Lung (tissue), 12 donors: ENCODE measurements around the gene OSTF1. TPM values are rescaled to one million over a fixed set of nuclear protein-coding genes. Genes with fewer than 3 reads are reported as not detected.

Experiments used
- ATAC-seq: fragments of 200-7000 bp; cut with Tn5 transposase; one replicate; pipeline ENCODE4 v1.9.1; 2020; ENCODE audit warnings: moderate number of reproducible peaks; ENCODE audit not compliant: insufficient read depth, low FRiP score
- DNase-seq, 3 donors: peaks; one replicate each; pipeline ENCODE4 v3.0.0-alpha.2; 2013 to 2017
- H3K27ac ChIP-seq, 2 donors: one replicate each; pipeline ENCODE4 v1.5.1; 2013; ENCODE audit warnings: mild to moderate bottlenecking in 2 of 2, moderate library complexity in 2 of 2, control low read depth in 1 of 2, inconsistent platforms in 1 of 2, low read depth in 1 of 2, low read length in 1 of 2
- H3K27me3 ChIP-seq, 3 donors: one replicate each; pipeline ENCODE4 v1.5.1; 2013; ENCODE audit warnings: low read length in 2 of 3; ENCODE audit not compliant: control insufficient read depth in 3 of 3, insufficient read depth in 3 of 3
- H3K36me3 ChIP-seq, 4 donors: one replicate each; pipeline ENCODE4 v1.5.1; 2013; ENCODE audit warnings: low read length in 4 of 4, mild to moderate bottlenecking in 1 of 4, moderate library complexity in 1 of 4; ENCODE audit not compliant: control insufficient read depth in 4 of 4, insufficient read depth in 4 of 4
- H3K4me1 ChIP-seq, 5 donors: one replicate each; pipeline ENCODE4 v1.5.1; 2013; ENCODE audit warnings: low read length in 5 of 5, mild to moderate bottlenecking in 2 of 5, moderate library complexity in 1 of 5; ENCODE audit not compliant: control insufficient read depth in 5 of 5, insufficient read depth in 5 of 5
- H3K4me3 ChIP-seq: one replicate; pipeline ENCODE4 v1.5.1; 2013; ENCODE audit warnings: mild to moderate bottlenecking, control low read depth, moderate library complexity
- H3K9ac ChIP-seq, 2 donors: one replicate each; pipeline ENCODE4 v1.5.1; 2013; ENCODE audit warnings: low read length in 2 of 2, control low read depth in 1 of 2; ENCODE audit not compliant: insufficient read depth in 1 of 2
- H3K9me3 ChIP-seq, 4 donors: one replicate each; pipeline ENCODE4 v1.5.1; 2013; ENCODE audit warnings: low read length in 3 of 4, mild to moderate bottlenecking in 1 of 4, moderate library complexity in 1 of 4; ENCODE audit not compliant: control insufficient read depth in 4 of 4, insufficient read depth in 3 of 4
- WGBS, 2 donors: extraction: QIAGEN DNeasy Blood & Tissue Kit; methylation state at CpG; one replicate each; pipeline ENCODE4 v1.1.7; 2013; 5-methylcytosine and 5-hydroxymethylcytosine counted together
- polyA plus RNA-seq, 2 donors: library from polyadenylated mRNA; stranded (reverse); fragments of 200-250 nt; gene quantifications; one replicate each; pipeline ENCODE4 v1.2.1, GENCODE V29; 2013
- total RNA-seq, 2 donors: library from RNA; depleted of rRNA in 1 of 2; stranded (reverse); fragments of >200 nt in 1 of 2; gene quantifications; one replicate each; pipeline ENCODE4 v1.2.1, GENCODE V29; 2014 to 2021
- TF ChIP-seq, protein P1 (sequence below): IDR thresholded peaks from 2 replicates; pipeline ENCODE4 v1.5.1; 2012; ENCODE audit warnings: mild to moderate bottlenecking; ENCODE audit errors: control extremely low read depth, extremely low read depth
- donor health status: control.
- donor health status: control.
- donor health status: Bipolar disorder and iron deficiency.
- donor health status: healthy.
- donor health status: DM: yes; HTN: yes; CAD: no.

Gene OSTF1
- total and polyA plus RNA-seq, 4 donors: 50.9 to 91.0 (median 72.0) TPM

DNA sequence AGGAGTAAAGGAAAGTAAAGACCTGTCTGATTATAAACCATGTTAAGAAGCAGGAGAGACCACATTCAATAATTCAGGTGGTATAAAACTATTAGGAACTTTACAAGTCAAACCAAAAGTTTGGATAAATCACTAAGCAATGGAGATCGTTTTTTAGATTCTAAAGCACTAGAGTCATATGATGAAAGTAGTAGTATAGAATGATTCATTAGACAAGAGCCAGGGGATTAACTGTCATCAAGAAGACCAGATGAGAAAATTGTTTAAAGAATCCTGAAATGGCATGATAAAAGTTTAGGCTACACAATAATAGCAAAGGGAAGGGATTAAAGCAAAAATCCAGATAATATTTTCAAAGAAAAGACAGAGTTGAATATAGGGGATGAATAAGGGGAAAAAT is 47.3 kb upstream of the OSTF1 start:
- 77 to 86% methylated on average over 1 of the region's 1 CpG for WGBS, 2 donors
- DNase-seq: no peak
- TF ChIP-seq, protein P1, sequence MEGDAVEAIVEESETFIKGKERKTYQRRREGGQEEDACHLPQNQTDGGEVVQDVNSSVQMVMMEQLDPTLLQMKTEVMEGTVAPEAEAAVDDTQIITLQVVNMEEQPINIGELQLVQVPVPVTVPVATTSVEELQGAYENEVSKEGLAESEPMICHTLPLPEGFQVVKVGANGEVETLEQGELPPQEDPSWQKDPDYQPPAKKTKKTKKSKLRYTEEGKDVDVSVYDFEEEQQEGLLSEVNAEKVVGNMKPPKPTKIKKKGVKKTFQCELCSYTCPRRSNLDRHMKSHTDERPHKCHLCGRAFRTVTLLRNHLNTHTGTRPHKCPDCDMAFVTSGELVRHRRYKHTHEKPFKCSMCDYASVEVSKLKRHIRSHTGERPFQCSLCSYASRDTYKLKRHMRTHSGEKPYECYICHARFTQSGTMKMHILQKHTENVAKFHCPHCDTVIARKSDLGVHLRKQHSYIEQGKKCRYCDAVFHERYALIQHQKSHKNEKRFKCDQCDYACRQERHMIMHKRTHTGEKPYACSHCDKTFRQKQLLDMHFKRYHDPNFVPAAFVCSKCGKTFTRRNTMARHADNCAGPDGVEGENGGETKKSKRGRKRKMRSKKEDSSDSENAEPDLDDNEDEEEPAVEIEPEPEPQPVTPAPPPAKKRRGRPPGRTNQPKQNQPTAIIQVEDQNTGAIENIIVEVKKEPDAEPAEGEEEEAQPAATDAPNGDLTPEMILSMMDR: no peak

DNA sequence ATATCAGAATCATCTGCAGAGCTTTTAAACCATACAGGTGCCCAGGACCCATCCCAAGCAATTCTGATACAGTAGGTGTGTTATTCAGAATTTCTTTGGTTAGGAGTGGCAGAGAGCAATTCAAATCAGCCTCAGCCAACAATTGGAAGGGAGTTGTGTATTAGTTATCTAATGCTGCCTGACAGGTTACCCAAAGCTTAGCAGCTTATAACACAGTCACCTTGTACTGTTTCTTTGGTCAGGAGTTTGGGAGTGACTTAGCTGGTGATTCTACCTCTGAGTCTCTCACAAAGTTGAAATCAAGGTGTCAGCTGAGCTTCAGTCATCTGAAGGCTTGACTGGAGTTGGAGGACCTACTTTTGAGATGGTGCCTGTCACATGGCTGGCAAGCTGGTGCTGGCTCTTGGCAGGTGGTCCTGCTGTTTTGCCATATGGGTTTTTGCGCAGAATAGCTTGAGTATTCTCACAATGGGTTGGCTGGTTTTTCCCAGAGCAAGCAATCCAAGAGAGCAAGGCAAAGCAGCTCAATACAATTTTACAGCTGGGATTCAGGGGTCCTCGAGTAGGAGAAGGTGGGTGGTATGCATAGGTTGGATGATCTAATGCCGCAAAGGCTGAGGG is 41.5 kb upstream of the OSTF1 start:
- 93 to 98% methylated on average over 3 of the region's 3 CpGs for WGBS, 2 donors
- DNase-seq (no peak), ATAC-seq (no peak)
- TF ChIP-seq, protein P1: no peak
- no peak overlapping the region for H3K27ac ChIP-seq
- H3K4me1 ChIP-seq: no peaks in the 10 kb centered on the region
- no peak overlapping the region for H3K4me3 ChIP-seq
- no peaks in the 10 kb centered on the region for H3K27me3 ChIP-seq
- no peaks in the 10 kb centered on the region for H3K36me3 ChIP-seq
- peaks cover 0 to 3% (median 0%) of the 10 kb centered on the region in 4 donors for H3K9me3 ChIP-seq
- no peak overlapping the region for H3K9ac ChIP-seq

More for the DNA sequence above, 47.3 kb upstream of the OSTF1 start:
- Histone ChIP-seq H3K9me3 (no peaks in the 10 kb centered on the region), H3K27me3 (no peaks in the 10 kb centered on the region), H3K4me3 (no peak overlapping the region), H3K9ac (no peak overlapping the region), H3K36me3 (no peaks in the 10 kb centered on the region), H3K27ac (no peak overlapping the region), H3K4me1 (no peaks in the 10 kb centered on the region)
- no peak for ATAC-seq

GRCh38 chr9:75047506-75047905 is 40.8 kb upstream of the OSTF1 start:
- H3K9me3 ChIP-seq: peaks cover 0 to 3% (median 0%) of the 10 kb centered on the region in 4 donors
- DNase-seq (no peak), ATAC-seq (no peak)
- no peak overlapping the region for H3K9ac ChIP-seq
- whole genome bisulfite sequencing, 2 donors: 47 to 50% methylated on average over 2 of the region's 2 CpGs
- no peaks in the 10 kb centered on the region for H3K27me3 ChIP-seq
- no peaks in the 10 kb centered on the region for H3K4me1 ChIP-seq
- TF ChIP-seq, protein P1: no peak
- no peak overlapping the region for H3K27ac ChIP-seq
- H3K36me3 ChIP-seq: no peaks in the 10 kb centered on the region
- H3K4me3 ChIP-seq: no peak overlapping the region

DNA sequence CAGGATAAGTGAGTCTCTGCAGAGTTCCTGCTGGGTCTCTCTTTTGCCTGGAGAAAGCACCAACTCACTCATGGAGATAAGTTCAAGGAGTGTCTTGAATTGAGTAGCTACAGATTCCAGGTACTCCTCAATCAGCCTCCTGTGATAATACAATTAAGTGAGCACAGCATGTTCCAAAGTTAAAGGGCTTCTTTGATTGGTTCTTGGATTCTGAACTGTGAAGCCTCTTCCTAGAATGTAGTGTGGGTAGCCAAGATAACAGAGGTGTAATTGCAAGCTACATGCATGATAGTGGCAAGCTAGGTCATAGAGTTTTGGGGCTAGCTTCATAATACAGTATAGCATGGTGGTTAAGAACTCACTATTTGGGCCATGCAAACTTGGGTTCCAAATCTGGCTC is 37.0 kb upstream of the OSTF1 start:
- no peak overlapping the region for H3K4me3 ChIP-seq
- TF ChIP-seq, protein P1: no peak

More for the DNA sequence above, 37.0 kb upstream of the OSTF1 start:
- no peaks in the 10 kb centered on the region for H3K27me3 ChIP-seq
- no peak for ATAC-seq
- H3K9ac ChIP-seq: no peak overlapping the region
- no peak overlapping the region for H3K27ac ChIP-seq
- no peaks in the 10 kb centered on the region for H3K4me1 ChIP-seq
- H3K9me3 ChIP-seq: peaks cover 0 to 7% (median 0%) of the 10 kb centered on the region in 4 donors
- DNase-seq: no peak
- no peaks in the 10 kb centered on the region for H3K36me3 ChIP-seq
